Thyroid gland (tissue), 4 donors: Measurements from ENCODE around the gene MRPL36. TPM values are rescaled to one million over a fixed set of nuclear protein-coding genes. Genes with fewer than 3 reads are reported as not detected.

ENCODE experiments used
- DNase-seq, 2 donors: peaks; one replicate each; pipeline ENCODE4 v3.0.0-alpha.2; 2019
- H3K27ac ChIP-seq, 3 donors: fragments of 200-600 bp; sonication (generic); 1 replicate in 2 of 3; 2 replicates in 1 of 3; pipeline ENCODE4 v1.5.1; 2016 to 2019; ENCODE audit warnings: mild to moderate bottlenecking in 1 of 3, moderate library complexity in 1 of 3
- H3K27me3 ChIP-seq: fragments of 200-600 bp; sonication (generic); one replicate; pipeline ENCODE4 v1.5.1; 2019
- H3K36me3 ChIP-seq, 2 donors: fragments of 200-600 bp; sonication (generic); one replicate each; pipeline ENCODE4 v1.5.1; 2016 to 2019
- H3K4me1 ChIP-seq, 2 donors: fragments of 200-600 bp; sonication (generic); one replicate each; pipeline ENCODE4 v1.5.1; 2017 to 2019
- H3K4me3 ChIP-seq, 3 donors: fragments of 200-600 bp; sonication (generic); replicated peaks in 1 of 3; 1 replicate in 2 of 3; 2 replicates in 1 of 3; pipeline ENCODE4 v1.5.1; 2016; ENCODE audit warnings: mild to moderate bottlenecking in 1 of 3
- H3K9me3 ChIP-seq: fragments of 200-600 bp; sonication (generic); one replicate; pipeline ENCODE4 v1.5.1; 2017
- CTCF ChIP-seq, 6 experiments: fragments of 200-600 bp in 3 of 6; fragments of 450-650 bp in 3 of 6; sonication (generic) in 3 of 6; IDR thresholded peaks; one replicate each; pipeline ENCODE4 v1.5.1; 2016 to 2019; ENCODE audit warnings: antibody characterized with exemption in 6 of 6, mild to moderate bottlenecking in 2 of 6, inconsistent platforms in 1 of 6, moderate library complexity in 1 of 6
- POLR2A ChIP-seq, 2 donors: fragments of 450-650 bp; IDR thresholded peaks; one replicate each; pipeline ENCODE4 v1.6.1; 2017; ENCODE audit warnings: antibody characterized with exemption in 2 of 2, mild to moderate bottlenecking in 2 of 2, moderate library complexity in 1 of 2
- WGBS, 2 donors: methylation state at CpG; one replicate each; pipeline ENCODE4 v1.1.5; 2017; 5-methylcytosine and 5-hydroxymethylcytosine counted together
- intact Hi-C: fragments of 100-400 bp; cut with DNase I; formaldehyde crosslinking; loops from one replicate; pipeline ENCODE4 v1.15.1; 2023
- total RNA-seq, 4 donors: library from RNA; depleted of rRNA; stranded (reverse); fragments of >200 nt; gene quantifications; one replicate each; pipeline ENCODE4 v1.2.3, GENCODE V29; 2016

MRPL36 gene
- total RNA-seq, 4 donors from 2014 or later, result 10.4 to 41.7 (median 33.6) TPM

GRCh38 chr5:1831677-1832313, 32.2 kb upstream of the MRPL36 start:
- TF ChIP-seq POLR2A (IDR thresholded peaks at IDR 0.05) (no peak), CTCF (IDR thresholded peaks at IDR 0.05) (no peak)
- DNase-seq, result no peak
- H3K9me3 ChIP-seq, result no peaks in the 10 kb centered on the region
- no peaks in the 10 kb centered on the region for H3K27me3 ChIP-seq
- H3K4me3 ChIP-seq, result no peak overlapping the region
- 21 to 35% methylated on average over 6 to 14 of the region's 14 CpGs for WGBS, 2 donors
- H3K27ac ChIP-seq, result no peak overlapping the region
- H3K4me1 ChIP-seq, result no peaks in the 10 kb centered on the region
- intact Hi-C loops, result no loop called here
- H3K36me3 ChIP-seq, result no peaks in the 10 kb centered on the region

- intact Hi-C loops, result no loop called here
- no peaks in the 10 kb centered on the region for H3K9me3 ChIP-seq
- H3K27me3 ChIP-seq, result no peaks in the 10 kb centered on the region
- no peak for DNase-seq
- no peak for TF ChIP-seq POLR2A (IDR thresholded peaks at IDR 0.05)
- no peak for TF ChIP-seq CTCF (IDR thresholded peaks at IDR 0.05)
- H3K4me1 ChIP-seq, result no peaks in the 10 kb centered on the region
- no peaks in the 10 kb centered on the region for H3K36me3 ChIP-seq
- H3K27ac ChIP-seq, result no peak overlapping the region
- no peak overlapping the region for H3K4me3 ChIP-seq
- 84 to 88% methylated on average over 11 of the region's 11 CpGs for WGBS, 2 donors
Measured at GRCh38 chr5:1831257-1831656, 31.6 kb upstream of the MRPL36 start.

- Histone ChIP-seq H3K4me1 (no peaks in the 10 kb centered on the region), H3K4me3 (no peak overlapping the region), H3K36me3 (no peaks in the 10 kb centered on the region), H3K27me3 (no peaks in the 10 kb centered on the region), H3K27ac (no peak overlapping the region), H3K9me3 (no peaks in the 10 kb centered on the region)
- 72 to 77% methylated on average over 17 of the region's 17 CpGs for WGBS, 2 donors
- DNase-seq, result no peak
- intact Hi-C loops, result no loop called here
- TF ChIP-seq CTCF (IDR thresholded peaks at IDR 0.05) (no peak), POLR2A (IDR thresholded peaks at IDR 0.05) (no peak)
Measured at GRCh38 chr5:1830571-1831228, 31.1 kb upstream of the MRPL36 start.

GRCh38 chr5:1827886-1828397, 28.3 kb upstream of the MRPL36 start:
- intact Hi-C loops, result no loop called here
- 61 to 68% methylated on average over 18 to 31 of the region's 39 CpGs for WGBS, 2 donors
- no peaks in the 10 kb centered on the region for H3K36me3 ChIP-seq

More at GRCh38 chr5:1827886-1828397, 28.3 kb upstream of the MRPL36 start:
- DNase-seq, result no peak
- no peaks in the 10 kb centered on the region for H3K4me1 ChIP-seq
- H3K27ac ChIP-seq, result no peak overlapping the region
- TF ChIP-seq POLR2A (IDR thresholded peaks at IDR 0.05), result no peak
- TF ChIP-seq CTCF (IDR thresholded peaks at IDR 0.05), result no peak
- no peaks in the 10 kb centered on the region for H3K9me3 ChIP-seq
- H3K27me3 ChIP-seq, result no peaks in the 10 kb centered on the region
- H3K4me3 ChIP-seq, result no peak overlapping the region
